HepG2 (cell line): ENCODE results near the gene DIS3L2.

Source experiments
- FOXM1 ChIP-seq: sonication (generic); formaldehyde crosslinking; IDR thresholded peaks from 2 replicates; pipeline ENCODE4 v1.5.0; 2020; ENCODE audit warnings: missing genetic modification reagents
- KDM4B ChIP-seq: sonication (generic); formaldehyde crosslinking; IDR thresholded peaks from 2 replicates; pipeline ENCODE4 v1.4.0; 2020; ENCODE audit warnings: missing genetic modification reagents
- MYC ChIP-seq: sonication (generic); formaldehyde crosslinking; IDR thresholded peaks from 2 replicates; pipeline ENCODE4 v1.9.0; 2021; ENCODE audit warnings: missing genetic modification reagents, borderline replicate concordance
- RFX5 ChIP-seq: IDR thresholded peaks from 2 replicates; pipeline ENCODE4 v1.6.1; 2011; ENCODE audit warnings: low read depth, low read length, improper control_type of control experiment
- STAT5B ChIP-seq: sonication (generic); formaldehyde crosslinking; IDR thresholded peaks from 2 replicates; pipeline ENCODE4 v1.4.0; 2020; ENCODE audit warnings: missing genetic modification reagents
- XRCC5 ChIP-seq: fragments of 200-400 bp; formaldehyde crosslinking; optimal IDR thresholded peaks from 2 replicates; pipeline ENCODE3; 2017; ENCODE audit warnings: mild to moderate bottlenecking, low read length
- ZNF274 ChIP-seq: sonication (generic); formaldehyde crosslinking; IDR thresholded peaks from 2 replicates; pipeline ENCODE4 v1.5.1; 2020; ENCODE audit warnings: mild to moderate bottlenecking, missing genetic modification reagents
- ZNF780A ChIP-seq: sonication (generic); formaldehyde crosslinking; IDR thresholded peaks from 2 replicates; pipeline ENCODE4 v1.8.0; 2022; ENCODE audit warnings: mild to moderate bottlenecking, missing genetic modification reagents, moderate library complexity
- TF ChIP-seq, protein P1 (sequence below), 2 experiments: IDR thresholded peaks; 2 replicates each; pipeline ENCODE4 v1.6.1; 2011 to 2012; ENCODE audit warnings: low read length in 2 of 2, borderline replicate concordance in 1 of 2, low read depth in 1 of 2, mild to moderate bottlenecking in 1 of 2, moderate library complexity in 1 of 2
- TF ChIP-seq, protein P2 (sequence below): sonication (generic); formaldehyde crosslinking; IDR thresholded peaks from 2 replicates; pipeline ENCODE4 v1.5.0; 2020; ENCODE audit warnings: mild to moderate bottlenecking, missing genetic modification reagents, moderate library complexity

DNA sequence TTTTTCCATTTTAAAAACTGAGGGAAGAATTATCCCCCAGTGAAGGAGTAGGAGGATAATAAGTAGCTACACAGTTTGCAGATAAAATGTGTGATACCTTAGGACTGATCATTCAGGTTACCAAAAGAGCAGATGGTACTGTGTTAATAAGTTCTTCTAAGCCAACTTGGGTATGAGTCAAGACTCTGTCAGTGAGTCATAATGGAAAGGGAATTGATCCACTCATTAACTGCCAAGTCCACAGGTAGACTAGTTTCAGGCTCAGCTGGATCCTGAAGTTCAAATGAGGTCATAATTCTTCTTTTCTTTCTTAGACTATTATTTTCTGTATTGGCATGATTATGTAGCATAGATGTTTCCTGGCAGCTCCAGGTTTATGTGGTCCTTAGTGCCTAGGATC, 274.7 kb downstream of the DIS3L2 start:
- TF ChIP-seq ZNF780A (CRISPR knock-in tag) (no peak), ZNF274 (no peak), RFX5 (no peak), KDM4B (CRISPR knock-in tag) (no peak), FOXM1 (CRISPR knock-in tag) (no peak), MYC (CRISPR knock-in tag) (no peak), STAT5B (CRISPR knock-in tag) (no peak), XRCC5 (no peak)
- TF ChIP-seq, protein P1, sequence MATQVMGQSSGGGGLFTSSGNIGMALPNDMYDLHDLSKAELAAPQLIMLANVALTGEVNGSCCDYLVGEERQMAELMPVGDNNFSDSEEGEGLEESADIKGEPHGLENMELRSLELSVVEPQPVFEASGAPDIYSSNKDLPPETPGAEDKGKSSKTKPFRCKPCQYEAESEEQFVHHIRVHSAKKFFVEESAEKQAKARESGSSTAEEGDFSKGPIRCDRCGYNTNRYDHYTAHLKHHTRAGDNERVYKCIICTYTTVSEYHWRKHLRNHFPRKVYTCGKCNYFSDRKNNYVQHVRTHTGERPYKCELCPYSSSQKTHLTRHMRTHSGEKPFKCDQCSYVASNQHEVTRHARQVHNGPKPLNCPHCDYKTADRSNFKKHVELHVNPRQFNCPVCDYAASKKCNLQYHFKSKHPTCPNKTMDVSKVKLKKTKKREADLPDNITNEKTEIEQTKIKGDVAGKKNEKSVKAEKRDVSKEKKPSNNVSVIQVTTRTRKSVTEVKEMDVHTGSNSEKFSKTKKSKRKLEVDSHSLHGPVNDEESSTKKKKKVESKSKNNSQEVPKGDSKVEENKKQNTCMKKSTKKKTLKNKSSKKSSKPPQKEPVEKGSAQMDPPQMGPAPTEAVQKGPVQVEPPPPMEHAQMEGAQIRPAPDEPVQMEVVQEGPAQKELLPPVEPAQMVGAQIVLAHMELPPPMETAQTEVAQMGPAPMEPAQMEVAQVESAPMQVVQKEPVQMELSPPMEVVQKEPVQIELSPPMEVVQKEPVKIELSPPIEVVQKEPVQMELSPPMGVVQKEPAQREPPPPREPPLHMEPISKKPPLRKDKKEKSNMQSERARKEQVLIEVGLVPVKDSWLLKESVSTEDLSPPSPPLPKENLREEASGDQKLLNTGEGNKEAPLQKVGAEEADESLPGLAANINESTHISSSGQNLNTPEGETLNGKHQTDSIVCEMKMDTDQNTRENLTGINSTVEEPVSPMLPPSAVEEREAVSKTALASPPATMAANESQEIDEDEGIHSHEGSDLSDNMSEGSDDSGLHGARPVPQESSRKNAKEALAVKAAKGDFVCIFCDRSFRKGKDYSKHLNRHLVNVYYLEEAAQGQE (IDR thresholded peaks at IDR 0.05; ENCODE audit: borderline replicate concordance in 1 of 2, low read depth in 1 of 2, low read length in 2 of 2) = no peak
- TF ChIP-seq, protein P2, sequence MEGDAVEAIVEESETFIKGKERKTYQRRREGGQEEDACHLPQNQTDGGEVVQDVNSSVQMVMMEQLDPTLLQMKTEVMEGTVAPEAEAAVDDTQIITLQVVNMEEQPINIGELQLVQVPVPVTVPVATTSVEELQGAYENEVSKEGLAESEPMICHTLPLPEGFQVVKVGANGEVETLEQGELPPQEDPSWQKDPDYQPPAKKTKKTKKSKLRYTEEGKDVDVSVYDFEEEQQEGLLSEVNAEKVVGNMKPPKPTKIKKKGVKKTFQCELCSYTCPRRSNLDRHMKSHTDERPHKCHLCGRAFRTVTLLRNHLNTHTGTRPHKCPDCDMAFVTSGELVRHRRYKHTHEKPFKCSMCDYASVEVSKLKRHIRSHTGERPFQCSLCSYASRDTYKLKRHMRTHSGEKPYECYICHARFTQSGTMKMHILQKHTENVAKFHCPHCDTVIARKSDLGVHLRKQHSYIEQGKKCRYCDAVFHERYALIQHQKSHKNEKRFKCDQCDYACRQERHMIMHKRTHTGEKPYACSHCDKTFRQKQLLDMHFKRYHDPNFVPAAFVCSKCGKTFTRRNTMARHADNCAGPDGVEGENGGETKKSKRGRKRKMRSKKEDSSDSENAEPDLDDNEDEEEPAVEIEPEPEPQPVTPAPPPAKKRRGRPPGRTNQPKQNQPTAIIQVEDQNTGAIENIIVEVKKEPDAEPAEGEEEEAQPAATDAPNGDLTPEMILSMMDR = no peak
